Liver (tissue), 9 donors: ENCODE data around the gene HECTD1. TPM values are rescaled to one million over a fixed set of nuclear protein-coding genes. Genes with fewer than 3 reads are reported as not detected.

Source experiments
- DNase-seq: peaks from one replicate; pipeline ENCODE4 v3.0.0-alpha.2; 2017; ENCODE audit warnings: low spot score
- H3K27ac ChIP-seq, 2 donors: one replicate each; pipeline ENCODE4 v1.7.0; 2013; ENCODE audit warnings: inconsistent platforms in 2 of 2, low read length in 2 of 2, control low read depth in 1 of 2, low read depth in 1 of 2, mild to moderate bottlenecking in 1 of 2
- H3K27me3 ChIP-seq, 4 donors: one replicate each; pipeline versions ENCODE4 v1.6.1 to v1.7.0; 2013; ENCODE audit warnings: low read length in 3 of 4, inconsistent platforms in 1 of 4, mild to moderate bottlenecking in 1 of 4, moderate library complexity in 1 of 4; ENCODE audit not compliant: control insufficient read depth in 4 of 4, insufficient read depth in 4 of 4
- H3K36me3 ChIP-seq, 4 donors: one replicate each; pipeline versions ENCODE4 v1.6.1 to v1.7.0; 2013; ENCODE audit warnings: low read length in 3 of 4, mild to moderate bottlenecking in 3 of 4, low read depth in 1 of 4, moderate library complexity in 1 of 4; ENCODE audit not compliant: control insufficient read depth in 4 of 4, insufficient read depth in 3 of 4
- H3K4me1 ChIP-seq, 4 donors: one replicate each; pipeline versions ENCODE4 v1.6.1 to v1.7.0; 2013; ENCODE audit warnings: low read length in 3 of 4, mild to moderate bottlenecking in 3 of 4, moderate library complexity in 1 of 4; ENCODE audit not compliant: control insufficient read depth in 4 of 4, insufficient read depth in 4 of 4
- H3K4me3 ChIP-seq, 3 donors: one replicate each; pipeline versions ENCODE4 v1.6.1 to v1.7.0; 2013; ENCODE audit warnings: low read length in 3 of 3, control low read depth in 1 of 3, low read depth in 1 of 3, mild to moderate bottlenecking in 1 of 3
- H3K9ac ChIP-seq, 2 donors: one replicate each; pipeline ENCODE4 v1.7.0; 2013; ENCODE audit warnings: low read length in 2 of 2, mild to moderate bottlenecking in 2 of 2, moderate library complexity in 2 of 2, control low read depth in 1 of 2, low read depth in 1 of 2
- H3K9me3 ChIP-seq, 4 donors: one replicate each; pipeline versions ENCODE4 v1.6.1 to v1.7.0; 2013; ENCODE audit warnings: low read length in 3 of 4; ENCODE audit not compliant: control insufficient read depth in 4 of 4
- EGR1 ChIP-seq, 2 donors: IDR thresholded peaks; 2 replicates each; pipeline ENCODE4 v1.6.1; 2016 to 2018; ENCODE audit warnings: antibody characterized with exemption in 2 of 2, low read depth in 2 of 2
- FOXA1 ChIP-seq: IDR thresholded peaks from 2 replicates; pipeline ENCODE4 v1.6.1; 2016; ENCODE audit warnings: antibody characterized with exemption
- FOXA2 ChIP-seq: IDR thresholded peaks from 2 replicates; pipeline ENCODE4 v1.6.1; 2016; ENCODE audit warnings: antibody characterized with exemption
- GABPA ChIP-seq, 2 donors: IDR thresholded peaks in 1 of 2; conservative IDR thresholded peaks in 1 of 2; 2 replicates each; pipeline ENCODE4 v1.6.1; 2016; ENCODE audit warnings: antibody characterized with exemption in 2 of 2, mild to moderate bottlenecking in 1 of 2, moderate library complexity in 1 of 2
- HNF4A ChIP-seq, 2 donors: conservative IDR thresholded peaks; 2 replicates each; pipeline ENCODE4 v1.6.1; 2016; ENCODE audit warnings: antibody characterized with exemption in 2 of 2, mild to moderate bottlenecking in 2 of 2
- HNF4G ChIP-seq: IDR thresholded peaks from 2 replicates; pipeline ENCODE4 v1.6.1; 2016; ENCODE audit warnings: antibody characterized with exemption
- JUND ChIP-seq, 2 donors: IDR thresholded peaks; 2 replicates each; pipeline ENCODE4 v1.6.1; 2016; ENCODE audit warnings: antibody characterized with exemption in 2 of 2
- NR2F2 ChIP-seq: IDR thresholded peaks from 2 replicates; pipeline ENCODE4 v1.6.1; 2016; ENCODE audit warnings: antibody characterized with exemption
- RAD21 ChIP-seq, 2 donors: IDR thresholded peaks; 2 replicates each; pipeline ENCODE4 v1.6.1; 2016; ENCODE audit warnings: antibody characterized with exemption in 2 of 2, mild to moderate bottlenecking in 2 of 2
- RXRA ChIP-seq, 2 donors: IDR thresholded peaks; 2 replicates each; pipeline ENCODE4 v1.6.1; 2017 to 2018; ENCODE audit warnings: antibody characterized with exemption in 2 of 2, mild to moderate bottlenecking in 1 of 2
- SP1 ChIP-seq: IDR thresholded peaks from 2 replicates; pipeline ENCODE4 v1.6.1; 2018; ENCODE audit warnings: antibody characterized with exemption, mild to moderate bottlenecking
- TAF1 ChIP-seq: conservative IDR thresholded peaks from 2 replicates; pipeline ENCODE4 v1.6.1; 2016; ENCODE audit warnings: antibody characterized with exemption, mild to moderate bottlenecking
- YY1 ChIP-seq: IDR thresholded peaks from 2 replicates; pipeline ENCODE4 v1.6.1; 2016; ENCODE audit warnings: antibody characterized with exemption, mild to moderate bottlenecking
- WGBS: extraction: QIAGEN DNeasy Blood & Tissue Kit; methylation state at CpG from one replicate; pipeline ENCODE4 v1.1.7; 2013; 5-methylcytosine and 5-hydroxymethylcytosine counted together
- polyA plus RNA-seq, 2 donors: library from polyadenylated mRNA; stranded (reverse) in 1 of 2; unstranded in 1 of 2; fragments of 200-250 nt in 1 of 2; fragments of >200 nt in 1 of 2; fragmentation: Nextera tagmentation in 1 of 2; extraction: Ambion mirVana in 1 of 2; gene quantifications; one replicate each; pipeline versions ENCODE4 v1.2.1 to v1.2.3, GENCODE V29; 2013 to 2015
- total RNA-seq, 2 donors: library from RNA; depleted of rRNA; stranded (reverse); fragments of >200 nt; gene quantifications; one replicate each; pipeline ENCODE4 v1.2.3, GENCODE V29; 2014
- TF ChIP-seq, protein P1 (sequence below): IDR thresholded peaks from 2 replicates; pipeline ENCODE4 v1.6.1; 2016; ENCODE audit warnings: antibody characterized with exemption
- TF ChIP-seq, protein P2 (sequence below): IDR thresholded peaks from 2 replicates; pipeline ENCODE4 v1.6.1; 2016; ENCODE audit warnings: antibody characterized with exemption, mild to moderate bottlenecking
- TF ChIP-seq, protein P3 (sequence below): fragments of 150-350 bp; IDR thresholded peaks from 2 replicates; pipeline ENCODE4 v1.5.1; 2017; ENCODE audit warnings: improper control_type of control experiment, low read depth, low read length; ENCODE audit not compliant: missing input control
- donor health status: healthy.
- donor health status: healthy.
- donor health status: healthy.
- donor health status: healthy.
- donor health status: healthy.

Gene HECTD1
- total and polyA plus RNA-seq, 4 donors, result 46.8 to 256 (median 118) TPM

DNA sequence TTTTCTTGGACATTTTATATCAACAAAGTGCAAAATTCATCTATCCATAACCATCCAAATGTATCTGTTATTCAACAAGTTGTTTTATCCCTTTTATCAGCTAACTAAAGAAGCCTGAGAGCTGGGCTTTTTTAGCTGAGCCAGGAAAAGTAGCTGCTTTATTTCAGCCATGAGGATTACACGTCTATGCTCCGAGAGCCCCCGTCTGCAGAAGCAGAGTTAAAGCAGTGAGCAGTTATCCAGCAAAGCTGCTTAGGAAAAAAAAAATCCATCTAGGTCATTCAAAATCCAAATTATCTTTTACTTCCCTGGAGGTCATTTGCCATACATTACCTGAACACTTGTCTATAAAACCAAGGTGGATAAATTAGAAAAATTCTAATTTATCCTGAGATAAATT is 15.7 kb upstream of the HECTD1 start (continued):
- TF ChIP-seq TAF1, result no peak
- no peak for TF ChIP-seq YY1
- TF ChIP-seq HNF4G, result no peak
- TF ChIP-seq SP1, result no peak
- TF ChIP-seq RXRA (IDR thresholded peaks at IDR 0.05), result no peak
- no peak for TF ChIP-seq FOXA2

DNA sequence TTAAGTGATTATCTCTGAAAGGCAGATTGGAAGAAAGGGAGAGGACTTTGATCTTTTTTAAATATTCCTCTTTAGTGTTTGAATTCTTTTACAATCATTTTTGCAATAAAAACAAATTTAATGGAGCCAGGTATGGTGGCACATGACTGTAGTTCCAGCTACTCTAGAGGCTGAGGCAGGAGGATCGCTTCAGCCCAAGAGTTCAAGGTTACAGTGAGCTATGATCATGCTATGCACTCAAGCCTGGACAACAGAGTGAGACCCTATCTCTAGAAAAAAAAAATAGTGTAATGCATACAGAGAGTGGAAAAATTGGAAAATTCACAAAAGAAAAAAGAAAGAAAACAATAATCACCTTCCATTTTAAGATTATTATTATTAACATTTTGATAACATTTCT is 15.2 kb upstream of the HECTD1 start:
- Histone ChIP-seq H3K9me3 (no peaks in the 10 kb centered on the region), H3K4me1 (peaks cover 0 to under 1% (median 0%) of the 10 kb centered on the region in 4 donors), H3K27me3 (no peaks in the 10 kb centered on the region), H3K9ac (no peak overlapping the region), H3K27ac (no peak overlapping the region), H3K4me3 (no peak overlapping the region), H3K36me3 (no peaks in the 10 kb centered on the region)
- DNase-seq, result no peak
- WGBS, result 95% methylated on average over 1 of the region's 1 CpG
- TF ChIP-seq HNF4A (conservative IDR thresholded peaks at IDR 0.05) (no peak), JUND (IDR thresholded peaks at IDR 0.05) (no peak), NR2F2 (no peak), EGR1 (IDR thresholded peaks at IDR 0.05; ENCODE audit: low read depth in 2 of 2) (no peak), SP1 (no peak), FOXA2 (no peak), FOXA1 (no peak), YY1 (no peak)
- TF ChIP-seq, protein P1, sequence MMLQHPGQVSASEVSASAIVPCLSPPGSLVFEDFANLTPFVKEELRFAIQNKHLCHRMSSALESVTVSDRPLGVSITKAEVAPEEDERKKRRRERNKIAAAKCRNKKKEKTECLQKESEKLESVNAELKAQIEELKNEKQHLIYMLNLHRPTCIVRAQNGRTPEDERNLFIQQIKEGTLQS, result no peak
- TF ChIP-seq, protein P2, sequence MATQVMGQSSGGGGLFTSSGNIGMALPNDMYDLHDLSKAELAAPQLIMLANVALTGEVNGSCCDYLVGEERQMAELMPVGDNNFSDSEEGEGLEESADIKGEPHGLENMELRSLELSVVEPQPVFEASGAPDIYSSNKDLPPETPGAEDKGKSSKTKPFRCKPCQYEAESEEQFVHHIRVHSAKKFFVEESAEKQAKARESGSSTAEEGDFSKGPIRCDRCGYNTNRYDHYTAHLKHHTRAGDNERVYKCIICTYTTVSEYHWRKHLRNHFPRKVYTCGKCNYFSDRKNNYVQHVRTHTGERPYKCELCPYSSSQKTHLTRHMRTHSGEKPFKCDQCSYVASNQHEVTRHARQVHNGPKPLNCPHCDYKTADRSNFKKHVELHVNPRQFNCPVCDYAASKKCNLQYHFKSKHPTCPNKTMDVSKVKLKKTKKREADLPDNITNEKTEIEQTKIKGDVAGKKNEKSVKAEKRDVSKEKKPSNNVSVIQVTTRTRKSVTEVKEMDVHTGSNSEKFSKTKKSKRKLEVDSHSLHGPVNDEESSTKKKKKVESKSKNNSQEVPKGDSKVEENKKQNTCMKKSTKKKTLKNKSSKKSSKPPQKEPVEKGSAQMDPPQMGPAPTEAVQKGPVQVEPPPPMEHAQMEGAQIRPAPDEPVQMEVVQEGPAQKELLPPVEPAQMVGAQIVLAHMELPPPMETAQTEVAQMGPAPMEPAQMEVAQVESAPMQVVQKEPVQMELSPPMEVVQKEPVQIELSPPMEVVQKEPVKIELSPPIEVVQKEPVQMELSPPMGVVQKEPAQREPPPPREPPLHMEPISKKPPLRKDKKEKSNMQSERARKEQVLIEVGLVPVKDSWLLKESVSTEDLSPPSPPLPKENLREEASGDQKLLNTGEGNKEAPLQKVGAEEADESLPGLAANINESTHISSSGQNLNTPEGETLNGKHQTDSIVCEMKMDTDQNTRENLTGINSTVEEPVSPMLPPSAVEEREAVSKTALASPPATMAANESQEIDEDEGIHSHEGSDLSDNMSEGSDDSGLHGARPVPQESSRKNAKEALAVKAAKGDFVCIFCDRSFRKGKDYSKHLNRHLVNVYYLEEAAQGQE, result no peak

DNA sequence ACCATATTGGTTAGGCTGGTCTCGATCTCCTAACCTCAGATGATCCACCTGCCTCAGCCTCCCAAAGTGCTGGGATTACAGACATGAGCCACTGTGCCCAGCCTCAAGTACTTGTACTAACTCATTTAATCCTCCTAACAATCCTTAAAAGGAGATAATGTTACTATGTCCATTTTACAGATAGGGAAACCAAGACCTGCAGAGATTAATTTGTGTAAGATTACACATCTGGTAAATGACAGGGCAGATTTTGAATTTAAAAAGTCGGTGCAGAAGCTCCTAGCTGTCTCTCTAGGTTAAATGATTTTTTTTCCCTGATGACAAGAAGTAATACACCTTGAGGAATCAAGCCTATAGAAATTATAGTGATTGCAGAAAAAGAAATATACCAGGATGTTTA is 13.7 kb upstream of the HECTD1 start:
- Histone ChIP-seq H3K36me3 (no peaks in the 10 kb centered on the region), H3K4me1 (no peaks in the 10 kb centered on the region), H3K4me3 (no peak overlapping the region), H3K9me3 (no peaks in the 10 kb centered on the region), H3K27ac (no peak overlapping the region), H3K27me3 (no peaks in the 10 kb centered on the region), H3K9ac (no peak overlapping the region)
- no peak for TF ChIP-seq RAD21 (IDR thresholded peaks at IDR 0.05)
- TF ChIP-seq JUND (IDR thresholded peaks at IDR 0.05), result no peak
- TF ChIP-seq, protein P3, sequence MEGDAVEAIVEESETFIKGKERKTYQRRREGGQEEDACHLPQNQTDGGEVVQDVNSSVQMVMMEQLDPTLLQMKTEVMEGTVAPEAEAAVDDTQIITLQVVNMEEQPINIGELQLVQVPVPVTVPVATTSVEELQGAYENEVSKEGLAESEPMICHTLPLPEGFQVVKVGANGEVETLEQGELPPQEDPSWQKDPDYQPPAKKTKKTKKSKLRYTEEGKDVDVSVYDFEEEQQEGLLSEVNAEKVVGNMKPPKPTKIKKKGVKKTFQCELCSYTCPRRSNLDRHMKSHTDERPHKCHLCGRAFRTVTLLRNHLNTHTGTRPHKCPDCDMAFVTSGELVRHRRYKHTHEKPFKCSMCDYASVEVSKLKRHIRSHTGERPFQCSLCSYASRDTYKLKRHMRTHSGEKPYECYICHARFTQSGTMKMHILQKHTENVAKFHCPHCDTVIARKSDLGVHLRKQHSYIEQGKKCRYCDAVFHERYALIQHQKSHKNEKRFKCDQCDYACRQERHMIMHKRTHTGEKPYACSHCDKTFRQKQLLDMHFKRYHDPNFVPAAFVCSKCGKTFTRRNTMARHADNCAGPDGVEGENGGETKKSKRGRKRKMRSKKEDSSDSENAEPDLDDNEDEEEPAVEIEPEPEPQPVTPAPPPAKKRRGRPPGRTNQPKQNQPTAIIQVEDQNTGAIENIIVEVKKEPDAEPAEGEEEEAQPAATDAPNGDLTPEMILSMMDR, result no peak
- TF ChIP-seq EGR1 (IDR thresholded peaks at IDR 0.05; ENCODE audit: low read depth in 2 of 2), result no peak
- TF ChIP-seq TAF1, result no peak
- no peak for TF ChIP-seq NR2F2
- no peak for TF ChIP-seq SP1
- TF ChIP-seq, protein P1, result no peak
- no peak for TF ChIP-seq RXRA (IDR thresholded peaks at IDR 0.05)
- no peak for TF ChIP-seq HNF4A (conservative IDR thresholded peaks at IDR 0.05)
- no peak for TF ChIP-seq YY1
- no peak for TF ChIP-seq GABPA (IDR thresholded peaks at IDR 0.05 in 1 of 2, conservative IDR thresholded peaks at IDR 0.05 in 1 of 2)
- TF ChIP-seq FOXA2, result no peak
- no peak for TF ChIP-seq HNF4G
- TF ChIP-seq, protein P2, result no peak
- DNase-seq, result no peak
- 96% methylated on average over 2 of the region's 2 CpGs for WGBS
